Stomach smooth muscle (tissue), 2 donors: ENCODE measurements around the gene IGLL5.

Experiments
- H3K27ac ChIP-seq: one replicate; pipeline ENCODE4 v1.7.0; 2013; ENCODE audit warnings: mild to moderate bottlenecking, low read length, inconsistent platforms
- H3K27me3 ChIP-seq, 2 donors: one replicate each; pipeline ENCODE4 v1.7.0; 2013; ENCODE audit warnings: low read length in 2 of 2; ENCODE audit not compliant: insufficient read depth in 2 of 2, control insufficient read depth in 1 of 2
- H3K36me3 ChIP-seq, 2 donors: one replicate each; pipeline ENCODE4 v1.7.0; 2013; ENCODE audit warnings: low read length in 2 of 2; ENCODE audit not compliant: control insufficient read depth in 2 of 2, insufficient read depth in 2 of 2
- H3K4me1 ChIP-seq: one replicate; pipeline ENCODE4 v1.7.0; 2013; ENCODE audit warnings: low read length; ENCODE audit not compliant: control insufficient read depth, insufficient read depth
- H3K4me3 ChIP-seq, 2 donors: one replicate each; pipeline ENCODE4 v1.7.0; 2013; ENCODE audit warnings: low read length in 2 of 2
- H3K9ac ChIP-seq, 2 donors: one replicate each; pipeline ENCODE4 v1.7.0; 2013; ENCODE audit warnings: low read length in 2 of 2, mild to moderate bottlenecking in 1 of 2
- H3K9me3 ChIP-seq, 2 donors: one replicate each; pipeline ENCODE4 v1.7.0; 2013; ENCODE audit warnings: low read length in 2 of 2; ENCODE audit not compliant: control insufficient read depth in 2 of 2
- donor health status: healthy.
- donor health status: Pancreatic carcinoma.

The IGLL5 gene

GRCh38 chr22:22912135-22912987, 24.7 kb downstream of the IGLL5 start:
- Histone ChIP-seq H3K9me3 (no peaks in the 10 kb centered on the region), H3K36me3 (no peaks in the 10 kb centered on the region), H3K4me1 (no peaks in the 10 kb centered on the region), H3K27me3 (peaks cover 0 to 5% of the 10 kb centered on the region in 2 donors), H3K9ac (no peak overlapping the region), H3K27ac (no peak overlapping the region), H3K4me3 (no peak overlapping the region)

GRCh38 chr22:22912988-22913253, 25.3 kb downstream of the IGLL5 start:
- H3K9ac ChIP-seq = no peak overlapping the region

GRCh38 chr22:22913989-22914388, 26.4 kb downstream of the IGLL5 start:
- Histone ChIP-seq H3K36me3 (no peaks in the 10 kb centered on the region), H3K9me3 (no peaks in the 10 kb centered on the region), H3K9ac (no peak overlapping the region), H3K4me3 (no peak overlapping the region), H3K27ac (no peak overlapping the region), H3K27me3 (peaks cover 0 to 5% of the 10 kb centered on the region in 2 donors), H3K4me1 (no peaks in the 10 kb centered on the region)

More at GRCh38 chr22:22912988-22913253, 25.3 kb downstream of the IGLL5 start:
- Histone ChIP-seq H3K4me3 (no peak overlapping the region), H3K27me3 (peaks cover 0 to 5% of the 10 kb centered on the region in 2 donors), H3K36me3 (no peaks in the 10 kb centered on the region), H3K9me3 (no peaks in the 10 kb centered on the region), H3K27ac (no peak overlapping the region), H3K4me1 (no peaks in the 10 kb centered on the region)

- Histone ChIP-seq H3K9me3 (no peaks in the 10 kb centered on the region), H3K4me1 (no peaks in the 10 kb centered on the region), H3K4me3 (no peak overlapping the region), H3K9ac (no peak overlapping the region), H3K36me3 (no peaks in the 10 kb centered on the region), H3K27me3 (peaks cover 0 to 3% of the 10 kb centered on the region in 2 donors), H3K27ac (no peak overlapping the region)
Observed at GRCh38 chr22:22914726-22915669, 27.4 kb downstream of the IGLL5 start.

GRCh38 chr22:22915670-22916035, 28.0 kb downstream of the IGLL5 start:
- Histone ChIP-seq H3K4me1 (no peaks in the 10 kb centered on the region), H3K9me3 (no peaks in the 10 kb centered on the region), H3K36me3 (no peaks in the 10 kb centered on the region), H3K27ac (no peak overlapping the region), H3K4me3 (no peak overlapping the region), H3K9ac (no peak overlapping the region), H3K27me3 (peaks cover 0 to 5% of the 10 kb centered on the region in 2 donors)

GRCh38 chr22:22916215-22916951, 28.8 kb downstream of the IGLL5 start:
- H3K36me3 ChIP-seq = no peaks in the 10 kb centered on the region
- no peak overlapping the region for H3K9ac ChIP-seq
- no peak overlapping the region for H3K27ac ChIP-seq
- H3K9me3 ChIP-seq = no peaks in the 10 kb centered on the region
- peaks cover 0 to 5% of the 10 kb centered on the region in 2 donors for H3K27me3 ChIP-seq
- no peak overlapping the region for H3K4me3 ChIP-seq
- no peaks in the 10 kb centered on the region for H3K4me1 ChIP-seq

GRCh38 chr22:22916952-22917290, 29.3 kb downstream of the IGLL5 start:
- no peak overlapping the region for H3K27ac ChIP-seq

GRCh38 chr22:22917377-22917776, 29.8 kb downstream of the IGLL5 start:
- no peak overlapping the region for H3K4me3 ChIP-seq
- H3K36me3 ChIP-seq = no peaks in the 10 kb centered on the region
- H3K4me1 ChIP-seq = no peaks in the 10 kb centered on the region
- no peak overlapping the region for H3K9ac ChIP-seq
- H3K27ac ChIP-seq = no peak overlapping the region
- H3K9me3 ChIP-seq = no peaks in the 10 kb centered on the region
- H3K27me3 ChIP-seq = peaks cover 0 to 2% of the 10 kb centered on the region in 2 donors

More at GRCh38 chr22:22916952-22917290, 29.3 kb downstream of the IGLL5 start:
- Histone ChIP-seq H3K4me1 (no peaks in the 10 kb centered on the region), H3K4me3 (no peak overlapping the region), H3K9ac (no peak overlapping the region), H3K9me3 (no peaks in the 10 kb centered on the region), H3K27me3 (peaks cover 0 to 2% of the 10 kb centered on the region in 2 donors), H3K36me3 (no peaks in the 10 kb centered on the region)

GRCh38 chr22:22918297-22918965, 30.8 kb downstream of the IGLL5 start:
- no peaks in the 10 kb centered on the region for H3K9me3 ChIP-seq
- no peak overlapping the region for H3K27ac ChIP-seq
- H3K9ac ChIP-seq = no peak overlapping the region
- H3K4me3 ChIP-seq = no peak overlapping the region
- H3K36me3 ChIP-seq = no peaks in the 10 kb centered on the region
- H3K27me3 ChIP-seq = peaks cover 0 to 2% of the 10 kb centered on the region in 2 donors
- no peaks in the 10 kb centered on the region for H3K4me1 ChIP-seq

- Histone ChIP-seq H3K36me3 (no peaks in the 10 kb centered on the region), H3K27me3 (peaks cover 0 to 2% of the 10 kb centered on the region in 2 donors), H3K4me3 (no peak overlapping the region)
Observed at GRCh38 chr22:22919041-22919440, 31.4 kb downstream of the IGLL5 start.

More at GRCh38 chr22:22919041-22919440, 31.4 kb downstream of the IGLL5 start:
- H3K27ac ChIP-seq = no peak overlapping the region
- H3K9ac ChIP-seq = no peak overlapping the region
- H3K9me3 ChIP-seq = no peaks in the 10 kb centered on the region
- H3K4me1 ChIP-seq = no peaks in the 10 kb centered on the region
